ENCODE data around the gene PUM1. TPM values are rescaled to one million over a fixed set of nuclear protein-coding genes. Genes with fewer than 3 reads are reported as not detected.
"Not testable (repeated sequence)": the region's sequence is repeated elsewhere in the genome, so short reads cannot be mapped to it uniquely, and the experiment has no call there.

Gene PUM1
- total RNA-seq, 4 donors from 2014 or later: 71.7 to 112 (median 83.0) TPM

DNA sequence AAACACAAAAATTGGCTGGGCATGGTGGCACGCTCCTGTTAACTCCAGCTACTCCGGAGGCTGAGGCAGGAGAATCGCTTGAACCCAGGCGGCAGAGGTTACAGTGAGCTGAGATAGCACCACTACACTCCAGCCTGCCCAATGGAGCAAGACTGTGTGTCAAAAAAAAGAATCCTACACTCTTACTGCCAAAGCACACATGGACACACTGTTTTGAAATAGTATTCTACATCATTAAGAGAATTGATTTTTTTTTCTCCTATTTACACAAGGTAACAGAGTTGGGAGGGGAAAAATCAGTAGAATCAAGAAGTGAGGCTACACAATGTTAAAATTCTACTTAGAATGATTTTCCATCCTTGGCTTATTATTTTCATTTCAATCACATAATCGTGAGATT is 114.8 kb downstream of the PUM1 start:
- Histone ChIP-seq H3K36me3 (peaks cover 48 to 85% (median 75%) of the 10 kb centered on the region in 4 donors), H3K4me1 (peaks cover 0 to 3% (median under 1%) of the 10 kb centered on the region in 4 donors), H3K9me3 (no peaks in the 10 kb centered on the region), H3K27ac (replicated peaks in 1 of 4) (no peak overlapping the region), H3K27me3 (no peaks in the 10 kb centered on the region), H3K4me3 (no peak overlapping the region)
- intact Hi-C loops (cut with DNase I): no loop called here
- TF ChIP-seq POLR2A (IDR thresholded peaks at IDR 0.05; ENCODE audit: low read depth) (no peak), EP300 (IDR thresholded peaks at IDR 0.05) (no peak), POLR2AphosphoS5 (IDR thresholded peaks at IDR 0.05) (no peak), CTCF (IDR thresholded peaks at IDR 0.05) (no peak)
- DNase-seq (ENCODE audit: extremely low spot score): no peak
- 97% methylated on average over 5 of the region's 5 CpGs for WGBS

- no peak for DNase-seq (ENCODE audit: extremely low spot score)
- WGBS: 93% methylated on average over 5 of the region's 5 CpGs
- H3K9me3 ChIP-seq: no peaks in the 10 kb centered on the region
- peaks cover 55 to 91% (median 81%) of the 10 kb centered on the region in 4 donors for H3K36me3 ChIP-seq
- TF ChIP-seq POLR2A (IDR thresholded peaks at IDR 0.05; ENCODE audit: low read depth) (no peak), POLR2AphosphoS5 (IDR thresholded peaks at IDR 0.05) (no peak), EP300 (IDR thresholded peaks at IDR 0.05) (no peak), CTCF (IDR thresholded peaks at IDR 0.05) (no peak)
- H3K27ac ChIP-seq (replicated peaks in 1 of 4): no peak overlapping the region
- no peaks in the 10 kb centered on the region for H3K27me3 ChIP-seq
- H3K4me3 ChIP-seq: no peak overlapping the region
- no peaks in the 10 kb centered on the region for H3K4me1 ChIP-seq
- intact Hi-C loops (cut with DNase I): no loop called here
These were observed 115.5 kb downstream of the PUM1 start for GRCh38 chr1:30950053-30950452.

DNA sequence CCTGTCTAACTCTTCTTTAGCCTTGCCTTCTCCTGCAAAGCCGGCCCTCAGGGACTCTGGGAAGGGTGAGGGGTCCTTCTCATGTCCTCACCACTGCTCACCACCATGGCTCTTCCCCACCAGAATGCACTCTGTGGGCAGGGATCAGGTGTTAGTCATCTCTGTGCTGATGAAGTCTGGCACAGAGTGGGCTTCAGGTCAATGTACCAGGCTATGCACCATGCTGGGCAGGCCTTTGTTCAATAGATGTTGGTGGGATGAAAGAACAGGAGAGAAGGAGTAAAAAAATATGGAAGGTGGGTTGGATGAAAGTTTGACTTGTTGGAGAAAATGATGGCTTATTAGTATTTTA is 116.1 kb downstream of the PUM1 start:
- not testable (repeated sequence) for DNase-seq (ENCODE audit: extremely low spot score)
- H3K36me3 ChIP-seq: peaks cover 57 to 92% (median 82%) of the 10 kb centered on the region in 4 donors
- WGBS: 100% methylated on average over 1 of the region's 1 CpG

GRCh38 chr1:30948813-30949486 is 116.6 kb downstream of the PUM1 start:
- H3K27me3 ChIP-seq; H3K4me3 ChIP-seq; H3K27ac ChIP-seq (replicated peaks in 1 of 4); intact Hi-C loops (cut with DNase I); H3K4me1 ChIP-seq; H3K9me3 ChIP-seq; DNase-seq (ENCODE audit: extremely low spot score): not testable (repeated sequence)
- WGBS: 91% methylated on average over 2 of the region's 5 CpGs
- H3K36me3 ChIP-seq: peaks cover 52 to 92% (median 81%) of the 10 kb centered on the region in 4 donors

More for the DNA sequence above, 116.1 kb downstream of the PUM1 start:
- H3K27me3 ChIP-seq; intact Hi-C loops (cut with DNase I); H3K27ac ChIP-seq (replicated peaks in 1 of 4); H3K9me3 ChIP-seq; H3K4me1 ChIP-seq; H3K4me3 ChIP-seq: not testable (repeated sequence)

DNA sequence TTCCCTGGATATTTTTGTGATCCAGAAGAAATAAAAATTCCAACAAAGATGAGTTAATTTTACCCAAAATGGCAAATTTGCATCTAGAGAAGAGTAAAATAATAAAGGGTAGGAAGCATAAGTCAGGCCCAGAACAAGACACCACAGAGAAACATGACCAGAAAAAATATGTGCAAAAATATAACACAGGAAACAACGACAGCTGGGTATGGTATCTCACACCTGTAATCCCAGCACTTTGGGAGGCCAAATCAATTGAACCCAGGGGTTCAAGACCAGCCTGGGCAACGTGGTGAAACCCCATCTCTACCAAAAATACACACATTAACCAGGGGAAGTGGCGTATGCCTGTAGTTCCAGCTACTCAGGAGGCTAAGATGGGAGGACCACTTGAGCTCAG is 117.2 kb downstream of the PUM1 start:
- H3K9me3 ChIP-seq: no peaks in the 10 kb centered on the region
- DNase-seq (ENCODE audit: extremely low spot score): no peak
- intact Hi-C loops (cut with DNase I): no loop called here
- TF ChIP-seq POLR2AphosphoS5 (IDR thresholded peaks at IDR 0.05): no peak
- TF ChIP-seq CTCF (IDR thresholded peaks at IDR 0.05): no peak
- TF ChIP-seq POLR2A (IDR thresholded peaks at IDR 0.05; ENCODE audit: low read depth): no peak
- TF ChIP-seq EP300 (IDR thresholded peaks at IDR 0.05): no peak
- no peak overlapping the region for H3K27ac ChIP-seq (replicated peaks in 1 of 4)
- H3K4me1 ChIP-seq: no peaks in the 10 kb centered on the region
- H3K27me3 ChIP-seq: no peaks in the 10 kb centered on the region
- H3K4me3 ChIP-seq: no peak overlapping the region
- WGBS: 95% methylated on average over 3 of the region's 3 CpGs
- H3K36me3 ChIP-seq: peaks cover 46 to 92% (median 78%) of the 10 kb centered on the region in 4 donors

DNA sequence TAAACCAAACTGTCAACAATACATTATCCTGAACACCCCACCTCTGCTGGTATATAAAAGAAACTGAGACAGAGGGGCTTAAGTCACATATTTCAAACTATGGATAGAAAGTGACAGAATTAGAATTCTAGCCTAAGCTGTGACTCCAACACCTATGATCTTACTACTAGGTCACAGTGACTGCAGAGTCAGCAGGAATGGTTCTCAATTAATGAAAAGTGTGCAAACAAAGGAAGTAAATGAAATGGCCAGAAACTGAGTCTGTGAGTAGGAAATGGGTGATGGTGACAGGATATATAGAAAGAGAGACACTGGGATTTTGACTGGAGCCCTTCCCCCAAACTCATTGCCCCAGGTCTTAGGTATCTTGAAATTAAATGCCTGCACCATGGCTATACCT is 118.3 kb downstream of the PUM1 start:
- Histone ChIP-seq H3K9me3 (no peaks in the 10 kb centered on the region), H3K27ac (replicated peaks in 1 of 4) (no peak overlapping the region), H3K27me3 (no peaks in the 10 kb centered on the region), H3K4me3 (no peak overlapping the region), H3K36me3 (peaks cover 38 to 92% (median 77%) of the 10 kb centered on the region in 4 donors), H3K4me1 (peaks cover 0 to 8% (median 7%) of the 10 kb centered on the region in 4 donors)
- intact Hi-C loops (cut with DNase I): no loop called here
- no peak for DNase-seq (ENCODE audit: extremely low spot score)
- TF ChIP-seq EP300 (IDR thresholded peaks at IDR 0.05) (no peak), POLR2AphosphoS5 (IDR thresholded peaks at IDR 0.05) (no peak), CTCF (IDR thresholded peaks at IDR 0.05) (no peak), POLR2A (IDR thresholded peaks at IDR 0.05; ENCODE audit: low read depth) (no peak)

Data from esophagus muscularis mucosa (tissue), 4 donors.